GDM1 (cell line): ENCODE measurements around the gene SLC43A2.

ENCODE experiments used
- DNase-seq: peaks from one replicate; lab custom pipeline; 2025; lab: John Stamatoyannopoulos, UW

Gene SLC43A2

DNA sequence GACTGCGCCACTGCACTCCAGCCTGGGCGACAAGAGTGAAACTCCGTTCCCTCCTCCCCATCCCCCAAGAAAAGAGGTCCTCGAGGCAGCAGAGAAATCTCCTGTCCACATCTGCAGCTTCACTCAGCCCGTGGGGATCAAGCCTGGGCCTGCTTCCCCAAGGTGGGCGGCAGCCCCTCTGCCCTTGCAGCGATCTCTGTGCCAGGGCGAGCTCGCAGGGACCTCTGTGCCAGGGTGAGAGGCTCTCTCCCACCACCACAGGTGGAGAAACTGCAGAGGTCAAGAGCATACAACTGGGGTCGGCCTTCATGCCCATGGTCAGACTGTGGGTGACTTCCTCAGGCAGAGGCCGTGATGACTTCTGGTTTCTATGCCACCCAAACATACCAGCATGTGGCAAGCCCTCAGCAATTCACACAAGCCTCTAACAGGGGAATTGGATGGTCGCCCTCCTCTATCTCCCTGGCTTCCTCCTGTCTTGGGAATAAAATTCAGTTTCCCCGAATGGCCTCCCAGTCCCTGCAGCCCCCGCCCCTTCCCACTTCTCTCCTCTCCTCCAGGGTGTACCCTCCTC lies 5.5 kb downstream of the SLC43A2 start:
- DNase-seq = no peak

DNA sequence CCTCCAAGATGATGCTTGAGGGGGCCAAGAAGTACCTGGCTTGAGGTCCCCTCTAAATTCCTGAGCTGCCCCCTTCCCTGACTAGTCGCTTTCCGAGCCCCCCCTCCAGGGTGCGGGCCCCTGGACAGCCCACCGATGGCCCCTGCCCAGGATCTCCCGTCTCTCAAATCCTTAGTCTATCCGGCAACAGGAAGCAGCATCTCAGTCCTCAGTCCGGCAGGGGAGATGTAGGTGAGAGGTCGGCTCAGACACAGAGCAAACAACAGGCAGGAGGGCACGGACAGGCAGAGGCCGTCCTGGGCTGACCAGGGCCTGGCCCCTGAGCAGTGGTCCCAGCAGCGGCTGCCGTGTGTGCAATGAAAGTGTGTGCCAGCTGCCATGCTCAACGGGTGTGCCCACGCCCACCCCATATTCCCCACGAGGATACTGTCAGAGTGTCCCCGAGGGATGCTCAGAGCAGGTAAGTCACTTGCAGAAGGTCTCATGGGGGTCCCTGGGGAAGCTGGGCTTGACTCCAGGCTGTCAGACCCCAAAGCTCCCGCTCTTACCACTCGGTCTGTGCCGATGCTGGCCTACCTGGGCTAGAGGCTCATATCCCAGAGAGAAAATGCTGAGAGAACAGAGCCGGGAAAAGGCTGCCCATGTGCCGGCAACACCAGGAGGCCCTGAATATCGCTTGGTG lies 7.2 kb downstream of the SLC43A2 start:
- no peak for DNase-seq

DNA sequence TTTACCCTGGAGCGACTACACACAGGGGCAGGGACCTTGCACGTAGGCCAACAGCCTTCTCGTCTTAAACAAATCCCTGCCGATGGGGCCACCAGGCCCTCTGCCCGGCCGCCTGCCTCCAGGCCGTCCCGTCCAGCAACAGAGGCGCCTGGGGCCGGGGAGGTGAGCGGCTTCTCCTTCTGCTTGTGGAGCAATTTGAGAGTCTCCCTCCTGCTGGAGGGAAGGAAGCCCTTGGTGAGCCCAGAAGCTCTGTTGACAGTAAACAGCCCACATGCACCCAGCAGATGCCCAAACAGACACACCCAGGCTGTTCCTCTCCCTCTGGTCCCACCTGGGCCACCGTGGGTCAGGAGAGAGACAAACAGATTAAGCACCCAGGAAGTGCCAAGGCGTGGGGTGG lies 8.1 kb downstream of the SLC43A2 start:
- no peak for DNase-seq

DNA sequence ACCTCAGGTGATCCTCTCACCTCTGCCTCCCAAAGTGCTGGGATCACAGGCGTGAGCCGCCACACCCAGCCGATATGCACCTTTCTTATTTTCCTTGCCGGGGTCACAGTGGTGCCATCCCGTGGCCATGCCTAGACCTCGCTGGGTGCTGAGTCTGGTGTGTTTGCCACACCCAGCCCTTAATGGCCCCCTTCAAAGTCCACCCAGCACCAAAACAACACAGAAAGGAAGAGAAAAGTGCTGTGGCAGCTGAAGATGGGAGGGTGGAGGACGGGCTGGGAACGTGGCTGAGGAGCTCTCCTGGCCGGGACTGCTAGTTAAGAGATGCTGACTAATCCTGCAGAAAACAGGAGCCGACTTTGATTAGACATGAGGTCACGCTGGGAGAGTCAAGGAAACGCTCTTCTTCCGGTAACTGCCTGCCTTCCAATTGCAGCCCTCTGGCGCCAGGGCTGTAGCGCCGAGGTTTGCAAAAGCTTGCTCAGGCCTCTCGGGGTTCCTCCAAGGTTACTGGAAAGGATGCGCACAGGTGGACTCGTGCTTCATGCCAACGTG lies 10.9 kb downstream of the SLC43A2 start:
- DNase-seq = no peak

DNA sequence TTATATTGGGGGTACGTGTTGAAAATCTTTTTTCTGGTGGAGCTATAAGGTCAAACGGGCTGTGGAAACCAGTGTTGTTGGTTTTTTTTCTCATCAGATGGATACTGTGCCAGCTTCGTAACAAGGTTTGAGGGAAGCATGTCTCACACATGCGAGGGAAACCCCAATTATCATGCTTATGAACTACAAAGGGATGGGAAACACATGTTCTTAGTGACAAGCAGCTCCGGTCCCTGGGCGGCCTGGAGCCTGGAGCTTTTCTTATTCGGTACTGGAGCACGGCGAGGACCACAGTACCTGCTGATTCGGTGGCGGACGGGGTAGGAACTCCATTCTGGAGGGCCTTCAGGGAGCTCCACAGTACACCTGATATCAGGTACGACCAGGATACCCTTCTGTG lies 12.5 kb downstream of the SLC43A2 start:
- no peak for DNase-seq

DNA sequence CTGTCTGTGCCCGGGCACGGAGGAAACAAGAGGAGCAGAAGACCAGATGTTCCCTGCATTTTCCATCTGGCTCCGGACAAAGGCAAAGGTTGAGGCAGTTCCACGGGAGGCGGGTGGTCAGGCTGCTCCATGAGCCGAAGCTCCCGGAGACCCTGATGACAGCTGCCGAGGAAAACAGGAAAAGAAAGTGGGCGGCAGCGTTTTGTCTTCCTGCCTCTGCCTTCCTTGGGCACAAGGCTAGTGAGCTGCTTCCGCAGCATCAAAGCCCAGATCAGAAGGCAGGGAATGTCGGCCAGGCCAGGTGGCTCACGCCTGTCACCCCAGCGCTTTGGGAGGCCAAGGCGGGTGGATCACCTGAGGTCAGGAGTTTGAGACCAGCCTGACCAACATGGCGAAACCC lies 16.2 kb downstream of the SLC43A2 start:
- no peak for DNase-seq

DNA sequence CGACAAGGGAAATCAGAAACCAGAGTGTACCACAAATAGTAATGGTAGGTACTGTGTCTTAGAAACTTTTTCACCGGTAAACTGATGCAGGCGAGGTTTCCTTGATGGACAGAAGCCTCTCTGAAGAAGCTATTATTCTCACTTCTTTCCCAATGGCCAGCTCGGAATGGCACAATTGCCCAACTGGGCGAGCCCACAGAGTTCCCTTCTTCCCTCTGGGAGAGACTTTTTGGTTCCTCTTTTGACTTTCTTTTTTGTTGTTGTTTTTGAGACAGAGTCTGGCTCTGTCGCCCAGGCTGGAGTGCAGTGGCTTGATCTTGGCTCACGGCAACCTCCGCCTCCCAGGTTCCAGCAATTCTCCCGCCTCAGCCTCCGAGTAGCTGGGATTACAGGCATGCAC lies 16.9 kb downstream of the SLC43A2 start:
- DNase-seq = no peak

DNA sequence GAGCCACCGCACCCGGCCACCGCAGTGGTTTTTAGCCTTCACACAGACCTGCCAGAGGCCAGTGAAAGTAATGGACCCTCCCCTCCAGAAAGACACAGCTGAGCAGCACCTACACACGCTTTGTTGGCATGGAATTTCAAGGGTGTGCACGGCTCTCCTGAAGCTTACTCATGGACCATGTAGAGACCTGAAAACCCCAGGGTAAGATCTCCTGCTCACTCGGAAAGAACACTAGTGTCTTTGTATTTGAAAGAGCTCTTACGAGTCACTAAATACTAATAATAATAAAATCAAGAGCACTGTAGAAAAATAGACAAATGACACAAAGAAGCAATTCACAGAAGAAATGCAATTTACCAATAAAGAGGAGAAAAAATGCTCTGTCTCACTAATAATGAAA lies 20.0 kb downstream of the SLC43A2 start:
- DNase-seq = no peak

DNA sequence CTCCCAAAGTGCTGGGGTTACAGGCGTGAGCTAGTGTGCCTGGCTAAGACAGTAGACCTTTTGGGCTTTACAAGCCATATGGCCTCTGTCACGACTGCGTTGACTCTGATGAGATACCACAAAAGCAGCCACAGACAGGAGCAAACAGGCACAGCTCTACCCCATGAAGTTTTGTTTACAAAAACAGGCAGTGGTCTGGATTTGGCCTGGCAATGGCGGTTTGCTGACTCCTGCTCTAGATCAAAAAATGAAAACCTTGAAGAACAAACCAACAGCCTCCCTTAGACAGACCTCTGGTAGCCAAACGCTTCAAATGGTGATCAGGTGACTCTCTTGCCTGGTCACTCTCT lies 20.7 kb downstream of the SLC43A2 start:
- DNase-seq = no peak

DNA sequence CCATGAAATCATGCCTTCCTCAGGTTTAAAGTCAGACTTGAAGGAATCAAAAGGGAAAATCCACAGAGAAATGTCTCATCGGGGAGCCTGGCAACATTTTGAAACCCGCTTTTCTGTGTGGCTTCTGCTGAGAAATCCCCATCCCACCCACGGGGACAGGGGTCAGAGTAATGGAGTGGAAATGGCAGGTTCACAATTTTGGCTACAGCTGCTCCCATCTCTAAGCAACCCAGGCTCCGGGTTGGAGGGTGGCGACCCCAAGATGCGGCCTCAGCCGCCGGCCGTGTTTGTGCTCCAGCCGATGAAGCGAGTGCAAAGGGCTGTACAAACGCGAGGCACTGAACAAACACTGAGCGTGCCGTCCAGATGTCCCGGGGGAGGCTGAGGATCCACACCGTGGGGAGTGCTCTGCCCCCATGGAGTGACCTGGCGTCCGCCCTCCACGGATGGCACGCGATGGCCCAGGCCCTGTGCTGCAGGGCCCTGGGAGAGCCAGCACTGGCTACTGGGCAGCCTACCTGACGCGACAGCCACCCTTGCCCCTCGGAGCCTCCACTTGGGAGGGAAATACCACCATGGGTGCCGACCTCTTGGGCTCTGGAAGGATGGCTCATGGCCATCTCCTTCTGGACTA lies 22.2 kb downstream of the SLC43A2 start:
- DNase-seq = no peak

DNA sequence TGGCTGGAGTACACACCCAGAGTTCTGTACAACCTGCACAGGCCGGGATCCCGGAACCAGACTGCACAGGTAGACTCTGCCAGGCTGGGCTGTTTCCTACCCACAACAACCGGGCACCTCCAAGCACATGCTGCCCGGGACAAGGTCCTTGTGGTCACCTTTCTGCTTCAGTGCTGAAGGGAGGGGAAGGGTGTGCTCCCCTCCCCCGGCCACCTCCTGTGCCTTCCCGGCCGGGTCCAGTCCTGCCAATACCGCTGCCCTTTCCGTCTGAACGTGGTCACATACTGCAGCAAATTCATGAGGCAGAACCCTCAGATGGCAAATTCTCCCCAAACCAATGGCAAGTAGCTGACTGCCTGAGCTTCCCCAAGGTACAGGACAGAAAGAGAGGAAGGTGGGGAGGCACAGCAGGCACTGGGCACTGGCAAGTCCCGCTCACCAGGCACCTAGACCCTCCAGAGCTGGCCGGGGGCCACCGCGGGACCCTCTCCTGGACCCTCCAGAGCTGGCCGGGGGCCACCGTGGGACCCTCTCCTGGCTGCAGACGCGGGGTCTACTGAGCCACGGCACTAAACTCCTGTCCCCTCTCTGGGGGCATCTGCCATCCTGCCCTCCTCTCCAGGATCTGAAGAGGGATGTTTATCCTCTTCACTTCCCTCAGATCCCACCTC lies 22.8 kb downstream of the SLC43A2 start:
- DNase-seq = no peak

DNA sequence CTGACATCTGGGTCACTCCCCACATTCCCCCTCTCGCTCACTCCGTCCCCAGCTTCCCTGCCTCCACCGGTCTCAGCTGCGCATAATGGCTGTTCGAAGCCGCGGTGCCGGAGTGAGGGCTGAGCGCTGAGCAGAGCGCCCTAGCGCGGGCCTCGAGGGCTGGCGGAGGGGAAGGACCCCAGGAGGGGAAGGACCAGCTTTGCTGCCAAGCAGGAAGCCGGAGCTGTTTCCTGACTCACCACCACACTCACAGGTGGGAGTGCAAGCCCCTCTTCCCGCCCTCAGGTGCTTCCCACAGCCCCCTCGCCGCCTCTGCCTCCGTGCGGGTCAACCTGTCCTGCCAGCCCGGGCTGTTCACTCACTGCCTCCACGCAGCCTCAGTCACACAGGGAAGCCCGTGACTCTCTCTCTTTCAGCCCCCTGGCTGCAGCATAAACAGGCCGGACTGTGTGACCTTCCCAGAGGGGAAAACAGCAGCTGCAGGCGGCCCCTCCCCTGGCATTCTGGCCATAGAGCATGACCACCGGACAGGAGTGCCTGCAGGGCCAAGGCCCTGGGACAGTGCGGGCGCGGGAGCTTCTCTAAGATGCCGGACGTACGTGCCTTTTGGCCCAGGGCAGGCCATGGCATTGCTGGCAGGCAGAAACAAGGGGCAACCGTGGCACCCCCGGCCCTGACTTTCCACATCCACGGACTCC lies 23.7 kb downstream of the SLC43A2 start:
- no peak for DNase-seq

DNA sequence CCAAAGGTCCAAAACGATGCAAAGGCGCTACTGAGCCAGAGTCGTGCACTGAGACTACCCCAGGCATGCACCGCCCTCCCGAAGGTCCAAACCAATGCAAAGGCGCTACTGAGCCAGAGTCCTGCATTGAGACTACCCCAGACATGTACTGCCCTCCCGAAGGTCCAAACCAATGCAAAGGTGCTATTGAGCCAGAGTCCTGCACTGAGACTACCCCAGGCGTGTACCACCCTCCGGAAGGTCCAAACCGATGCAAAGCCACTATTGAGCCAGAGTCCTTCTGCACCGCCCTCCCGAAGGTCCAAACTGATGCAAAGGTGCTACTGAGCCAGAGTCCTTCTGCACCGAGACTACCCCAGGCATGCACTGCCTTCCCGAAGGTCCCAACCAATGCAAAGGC lies 27.1 kb downstream of the SLC43A2 start:
- no peak for DNase-seq

DNA sequence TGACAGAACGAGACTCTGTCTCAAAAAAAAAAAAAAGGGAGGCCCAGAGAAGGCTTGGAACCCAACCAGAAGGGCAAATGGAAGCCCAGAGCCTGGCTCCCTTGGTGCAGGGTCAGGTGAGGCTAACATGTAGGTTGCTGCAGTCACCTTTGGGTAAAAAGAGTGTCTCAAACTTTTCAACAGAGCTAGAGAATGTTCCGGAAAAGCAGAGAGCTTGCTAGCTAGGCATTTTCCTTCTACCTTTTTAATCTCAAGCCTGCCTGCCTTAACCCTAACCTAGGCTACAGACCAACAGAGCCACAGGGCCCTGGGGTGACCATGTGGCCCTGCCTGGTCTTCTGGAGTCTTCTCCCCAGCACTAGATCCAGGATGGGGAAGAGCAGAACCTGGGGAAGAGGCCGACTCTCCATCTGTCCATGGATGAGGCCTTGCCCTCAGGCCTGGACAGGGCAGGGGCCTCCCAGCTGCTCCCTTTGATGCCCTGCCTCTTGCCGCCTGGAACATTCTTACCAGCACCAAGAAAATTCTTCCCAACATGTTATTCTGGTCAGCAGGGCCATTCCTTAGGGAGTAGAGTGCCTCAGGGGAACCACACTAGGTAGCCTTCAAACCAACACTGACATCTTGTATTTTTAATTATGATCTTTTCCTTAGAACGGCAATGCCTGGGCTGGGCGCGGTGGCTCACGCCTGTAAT lies 30.1 kb downstream of the SLC43A2 start:
- no peak for DNase-seq

DNA sequence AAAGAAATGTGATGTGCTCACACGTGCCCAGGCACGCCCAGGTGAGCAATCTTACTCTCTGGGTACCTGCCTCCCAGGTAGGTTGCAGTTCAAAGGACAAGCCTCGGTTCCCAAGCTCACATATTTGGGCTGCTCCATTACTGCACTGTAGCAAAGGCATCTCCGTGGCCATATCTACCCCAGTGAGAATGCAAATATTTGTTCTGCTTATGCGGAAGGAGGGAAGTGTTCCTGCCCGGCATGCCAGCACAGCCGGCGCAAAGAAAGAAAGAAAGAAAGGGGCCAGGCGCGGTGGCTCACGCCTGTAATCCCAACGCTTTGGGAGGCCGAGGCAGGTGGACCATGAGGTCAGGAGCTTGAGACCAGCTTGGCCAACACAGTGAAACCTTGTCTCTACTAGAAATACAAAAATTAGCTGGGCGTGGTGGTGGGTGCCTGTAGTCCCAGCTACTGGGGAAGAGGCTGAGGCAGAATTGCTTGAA lies 30.7 kb downstream of the SLC43A2 start:
- no peak for DNase-seq

DNA sequence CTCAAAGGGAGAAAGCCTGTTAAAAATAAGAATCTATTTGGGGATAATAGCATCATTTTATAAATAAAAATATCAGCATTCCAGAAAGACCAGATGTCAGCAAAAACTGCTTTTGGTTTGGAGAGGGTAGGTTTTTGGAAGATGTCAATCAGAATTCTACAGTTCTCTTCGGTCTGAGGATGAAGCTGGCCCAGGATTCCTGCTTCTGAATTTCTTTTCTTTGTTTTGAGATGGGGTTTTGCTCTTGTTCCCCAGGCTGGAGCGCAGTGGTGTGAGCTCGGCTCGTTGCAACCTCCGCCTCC lies 35.1 kb downstream of the SLC43A2 start:
- no peak for DNase-seq

DNA sequence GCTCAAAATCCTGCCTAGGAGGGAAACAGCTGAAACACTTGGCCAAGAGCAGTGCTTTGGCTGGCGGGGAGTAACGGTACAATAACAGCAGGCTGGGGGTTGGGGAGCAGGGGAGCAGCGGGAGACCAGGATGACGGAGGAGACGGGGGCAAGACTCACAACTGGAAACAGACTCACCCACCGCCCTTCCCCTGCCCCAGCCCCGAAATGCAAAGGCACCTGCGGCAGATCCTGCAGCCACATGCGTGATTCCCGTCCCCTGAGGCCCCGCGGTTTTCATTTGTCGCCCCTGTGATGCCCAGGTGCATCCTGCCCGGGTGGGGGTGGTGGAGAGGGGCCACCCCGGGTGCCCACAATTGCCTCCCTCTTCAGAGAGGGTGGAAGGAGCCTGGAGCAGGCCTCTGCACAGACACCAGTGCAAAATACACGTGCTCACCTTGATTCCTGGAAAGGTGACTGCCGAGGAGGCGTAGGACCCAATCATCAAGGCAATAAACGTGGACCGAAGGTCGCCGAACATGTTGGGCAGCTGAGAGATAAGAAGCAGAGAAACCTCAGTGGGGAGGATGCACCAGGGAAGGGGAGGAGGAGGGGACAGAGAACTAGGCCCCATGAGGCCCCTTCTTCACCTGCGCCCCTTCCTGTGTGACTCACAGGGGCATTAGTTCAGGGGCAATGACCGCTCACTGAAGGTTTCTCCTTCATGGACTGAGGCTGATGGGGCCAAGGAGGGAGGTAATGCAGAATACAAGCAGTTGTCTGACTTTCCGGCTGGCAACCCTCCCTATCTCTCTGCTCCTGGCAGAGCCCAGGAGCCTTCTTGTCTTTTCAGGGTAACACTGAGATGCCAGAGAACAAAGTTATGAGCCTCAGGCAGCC lies 35.6 kb downstream of the SLC43A2 start:
- DNase-seq = no peak

DNA sequence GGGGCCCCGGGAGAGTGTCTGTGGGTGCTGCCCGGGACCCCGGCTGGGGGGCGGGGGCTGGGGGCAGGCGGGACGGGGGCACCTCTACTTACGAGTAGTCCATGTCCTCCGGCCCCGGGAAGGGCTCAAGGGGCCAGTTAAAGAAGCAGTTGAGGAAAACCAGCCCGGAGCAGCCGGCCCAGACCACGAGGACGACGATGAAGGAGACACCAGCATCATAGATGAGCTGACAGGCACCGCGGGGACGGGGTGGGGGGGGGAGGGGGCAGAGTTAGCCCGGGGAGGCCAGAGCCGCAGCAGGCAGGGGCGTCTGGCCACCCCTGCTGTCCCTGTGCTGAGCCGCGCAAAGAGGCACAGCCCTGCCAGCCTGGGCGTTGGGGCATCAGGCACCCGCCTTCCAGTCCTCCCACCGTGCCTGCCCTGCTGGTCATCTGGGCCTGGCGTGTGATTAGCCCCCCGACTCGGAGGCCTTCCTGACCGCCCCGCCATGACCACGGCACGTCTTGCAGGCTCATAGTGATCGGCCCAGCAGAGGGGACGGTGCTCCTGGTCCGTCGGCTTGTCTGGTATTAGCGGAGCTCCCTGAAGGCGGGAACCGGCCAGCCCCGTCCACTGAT lies 37.1 kb downstream of the SLC43A2 start:
- no peak for DNase-seq

DNA sequence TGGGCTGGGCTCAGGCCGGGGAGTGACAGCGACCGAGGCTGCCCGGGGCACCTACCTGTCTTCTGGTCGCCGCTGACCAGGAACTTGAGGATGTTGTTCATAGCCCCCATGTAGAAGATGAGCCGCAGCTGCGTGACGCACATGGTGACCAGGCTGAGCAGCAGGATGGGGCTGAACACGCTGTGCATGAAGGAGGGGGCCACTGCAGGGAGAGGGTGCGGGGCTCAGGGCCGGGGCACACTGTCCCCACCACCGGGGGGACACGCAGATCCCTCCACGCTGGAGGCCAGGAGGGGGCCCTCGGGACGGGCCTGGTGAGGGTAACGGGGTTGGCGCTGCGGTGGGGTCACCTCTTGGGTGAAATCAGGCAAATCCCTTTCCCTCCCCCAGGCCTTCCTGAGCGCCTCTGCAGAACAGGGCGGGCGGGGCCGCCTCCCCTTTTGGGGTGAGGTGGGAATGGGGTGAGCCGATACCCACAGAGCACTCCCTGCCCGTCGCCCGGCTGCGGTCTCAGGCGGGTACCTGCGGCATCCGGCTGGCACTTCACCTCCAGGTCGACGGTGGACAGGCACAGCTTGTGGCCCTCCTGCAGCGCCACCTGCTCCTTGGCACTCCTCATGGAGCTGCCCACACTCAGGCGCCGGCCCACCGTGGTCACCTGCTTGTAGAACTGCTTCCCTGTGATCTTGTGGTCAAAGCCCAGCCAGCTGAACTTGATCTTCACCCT lies 37.7 kb downstream of the SLC43A2 start:
- no peak for DNase-seq
